K562 (cell line): ENCODE results near the gene TF. TPM values are rescaled to one million over a fixed set of nuclear protein-coding genes. Genes with fewer than 3 reads are reported as not detected.

ENCODE experiments used
- ATAC-seq: fragments of 200-7000 bp; cut with Tn5 transposase; 3 replicates; pipeline ENCODE4 v1.9.1; 2020; ENCODE audit warnings: moderate library complexity
- BruUV-seq: library from RNA; stranded (reverse); fragments of 400-500 nt; replicated peaks from 2 replicates; lab custom pipeline; 2021; lab: Mats Ljungman, UMichigan
- CTCF ChIA-PET: fragments of 300-600 bp; formaldehyde crosslinking; extraction: SDS; loops from one replicate; lab custom pipeline; 2021; ENCODE audit warnings: low intra/inter-chr PET ratio; lab: Yijun Ruan, JAX
- POLR2A ChIA-PET: fragments of 300-600, 350-650 bp; sonication (Branson Sonifier 250); formaldehyde crosslinking; extraction: SDS; loops from one replicate; lab custom pipeline; 2021; ENCODE audit warnings: antibody characterized with exemption, inconsistent platforms; lab: Yijun Ruan, JAX
- DNase-seq, 4 experiments: peaks; one replicate each; pipeline versions ENCODE4 v3.0.0 to v3.0.0-alpha.2; 2011 to 2018; ENCODE audit warnings: low spot score in 3 of 4, mixed read lengths in 3 of 4; ENCODE audit errors: extremely low read depth in 1 of 4
- FAIRE-seq: peaks from 2 replicates; lab custom pipeline; 2011; peaks lifted over from hg19 to GRCh38; lab: Jason Lieb, UNC
- H2AFZ ChIP-seq: 2 replicates; pipeline ENCODE4 v1.6.0; 2011; ENCODE audit warnings: low read depth, low read length, control low read depth, inconsistent platforms
- H3K27ac ChIP-seq: fragments of 200-600 bp; 3 replicates; pipeline ENCODE4 v1.8.0; 2011; ENCODE audit warnings: low read depth, mild to moderate bottlenecking, control low read depth, inconsistent platforms, low read length, moderate library complexity, mixed read lengths; ENCODE audit errors: extremely low read depth
- H3K27me3 ChIP-seq, 2 experiments: fragments of 300-600 bp in 1 of 2; 2 replicates in 1 of 2; 3 replicates in 1 of 2; pipeline versions ENCODE4 v1.6.0 to v1.8.0; 2011; ENCODE audit warnings: inconsistent platforms in 2 of 2, low read length in 2 of 2, mild to moderate bottlenecking in 1 of 2, mixed read lengths in 1 of 2, moderate library complexity in 1 of 2; ENCODE audit not compliant: control insufficient read depth in 2 of 2, insufficient read depth in 2 of 2
- H3K36me3 ChIP-seq: fragments of 300-600 bp; 3 replicates; pipeline ENCODE4 v1.8.0; 2011; ENCODE audit warnings: mild to moderate bottlenecking, low read length, inconsistent platforms; ENCODE audit not compliant: control insufficient read depth, insufficient read depth
- H3K4me1 ChIP-seq, 2 experiments: fragments of 200-600 bp in 1 of 2; replicated peaks in 1 of 2; 2 replicates in 1 of 2; 3 replicates in 1 of 2; pipeline versions ENCODE4 v1.5.1 to v1.8.0; 2011; ENCODE audit warnings: inconsistent platforms in 2 of 2, low read length in 2 of 2, mild to moderate bottlenecking in 1 of 2, mixed read lengths in 1 of 2, moderate library complexity in 1 of 2; ENCODE audit not compliant: control insufficient read depth in 2 of 2, insufficient read depth in 2 of 2
- H3K4me2 ChIP-seq: 2 replicates; pipeline ENCODE4 v1.6.1; 2011; ENCODE audit warnings: low read length, control low read depth, inconsistent platforms, mixed read lengths; ENCODE audit not compliant: insufficient read depth
- H3K4me3 ChIP-seq: fragments of 200-600 bp; sonication (generic), shearing (Covaris generic); 2 replicates; pipeline ENCODE4 v1.5.1; 2016; ENCODE audit warnings: control low read depth, inconsistent platforms
- H3K79me2 ChIP-seq: fragments of 200-600 bp; 3 replicates; pipeline ENCODE4 v1.8.0; 2011; ENCODE audit warnings: low read length, inconsistent platforms; ENCODE audit not compliant: control insufficient read depth, insufficient read depth
- H3K9ac ChIP-seq, 2 experiments: 2 replicates each; pipeline versions ENCODE4 v1.6.0 to v1.6.1; 2011; ENCODE audit warnings: low read depth in 2 of 2, low read length in 2 of 2, control low read depth in 1 of 2, inconsistent platforms in 1 of 2, mild to moderate bottlenecking in 1 of 2, mixed read lengths in 1 of 2; ENCODE audit not compliant: insufficient read depth in 1 of 2
- H3K9me1 ChIP-seq: one replicate; pipeline ENCODE4 v1.6.0; 2011; ENCODE audit warnings: inconsistent platforms, mild to moderate bottlenecking, low read length, moderate library complexity; ENCODE audit not compliant: control insufficient read depth, insufficient read depth
- H3K9me3 ChIP-seq: replicated peaks from 2 replicates; pipeline ENCODE4 v1.5.1; 2011; ENCODE audit warnings: low read depth, low read length, inconsistent platforms; ENCODE audit not compliant: control insufficient read depth, insufficient read depth
- H4K20me1 ChIP-seq: replicated peaks from 2 replicates; pipeline ENCODE4 v1.6.1; 2011; ENCODE audit warnings: low read length, inconsistent platforms, mixed read lengths; ENCODE audit not compliant: control insufficient read depth, insufficient read depth
- CBX1 ChIP-seq: sonication (generic); IDR thresholded peaks from 2 replicates; pipeline ENCODE4 v1.6.1; 2016; ENCODE audit warnings: antibody characterized with exemption, low read depth, mild to moderate bottlenecking
- ETV5 ChIP-seq: sonication (generic); formaldehyde crosslinking; IDR thresholded peaks from 2 replicates; pipeline ENCODE4 v1.4.0; 2020; ENCODE audit warnings: low read depth, mild to moderate bottlenecking, missing genetic modification reagents
- EWSR1 ChIP-seq: fragments of 450-650 bp; IDR thresholded peaks from 2 replicates; pipeline ENCODE4 v1.6.1; 2018; ENCODE audit warnings: borderline replicate concordance, mild to moderate bottlenecking, low read depth, moderate library complexity; ENCODE audit not compliant: partially characterized antibody
- FIP1L1 ChIP-seq: fragments of 200-400 bp; formaldehyde crosslinking; IDR thresholded peaks from 2 replicates; pipeline ENCODE4 v1.6.1; 2018; ENCODE audit warnings: mild to moderate bottlenecking, low read depth, low read length; ENCODE audit not compliant: poor library complexity, severe bottlenecking
- MAFG ChIP-seq: fragments of 450-650 bp; conservative IDR thresholded peaks from 2 replicates; pipeline ENCODE4 v1.6.1; 2016; ENCODE audit warnings: missing genetic modification characterization, missing compliant biosample characterization
- NR4A1 ChIP-seq, 2 experiments: fragments of 250-450 bp in 1 of 2; fragments of 450-650 bp in 1 of 2; sonication (Bioruptor Pico) in 1 of 2; IDR thresholded peaks; 2 replicates each; pipeline versions ENCODE4 v1.4.0 to v1.6.1; 2016 to 2020; ENCODE audit warnings: mild to moderate bottlenecking in 2 of 2, missing compliant biosample characterization in 1 of 2, missing genetic modification characterization in 1 of 2, moderate library complexity in 1 of 2
- ZKSCAN3 ChIP-seq: fragments of 250-450 bp; sonication (Bioruptor Pico); IDR thresholded peaks from 2 replicates; pipeline ENCODE4 v1.4.0; 2020
- ZNF444 ChIP-seq: fragments of 250-450 bp; sonication (Bioruptor Pico); IDR thresholded peaks from 2 replicates; pipeline ENCODE4 v1.4.0; 2020; ENCODE audit warnings: mild to moderate bottlenecking, moderate library complexity
- WGBS: fragments of 100-300 bp; shearing (Covaris generic); methylation state at CpG from one replicate; pipeline ENCODE4 v1.1.6; 2016; ENCODE audit warnings: low coverage, mixed read lengths; ENCODE audit not compliant: insufficient coverage; ENCODE audit errors: missing lambda C conversion rate; 5-methylcytosine and 5-hydroxymethylcytosine counted together
- in situ Hi-C: fragments of 300-500 bp; cut with MboI; formaldehyde crosslinking; loops from 4 replicates; pipeline ENCODE4 v1.15.0; 2018; ENCODE audit warnings: inconsistent platforms, mixed read lengths
- intact Hi-C: fragments of 100-400 bp; cut with micrococcal nuclease; formaldehyde crosslinking; loops from 2 replicates; pipeline ENCODE4 v1.14.2; 2022
- polyA plus RNA-seq, 8 experiments: library from polyadenylated mRNA; depleted of rRNA in 4 of 8; stranded (reverse) in 5 of 8; unstranded in 3 of 8; fragments of >200 nt; fragmentation: Nextera tagmentation in 2 of 8; fragmentation: Illumina TruSeq in 1 of 8; extraction: Ambion mirVana in 2 of 8; extraction: Trizol in 1 of 8; gene quantifications; 2 replicates each; pipeline versions ENCODE4 v1.2.1 to v1.2.3, GENCODE V29; 2011 to 2014; ENCODE audit warnings: inconsistent platforms in 1 of 8, missing spikeins in 1 of 8
- total RNA-seq, 7 experiments: library from RNA; depleted of rRNA in 6 of 7; stranded (reverse); fragments of >200 nt in 6 of 7; fragmentation: Illumina TruSeq in 2 of 7; extraction: Trizol in 2 of 7; gene quantifications; 2 replicates each; pipeline versions ENCODE4 v1.2.1 to v1.2.3, GENCODE V29; 2011 to 2021; ENCODE audit warnings: low replicate concordance in 1 of 7
- TF ChIP-seq, protein P1 (sequence below): sonication (generic); formaldehyde crosslinking; IDR thresholded peaks from 2 replicates; pipeline ENCODE4 v1.8.1; 2023; ENCODE audit warnings: mild to moderate bottlenecking, missing genetic modification reagents
- TF ChIP-seq, protein P2 (sequence below): IDR thresholded peaks from 2 replicates; pipeline ENCODE4 v1.6.1; 2014; ENCODE audit warnings: antibody characterized with exemption
- TF ChIP-seq, protein P3 (sequence below): fragments of 250-450 bp; sonication (Bioruptor Pico); IDR thresholded peaks from 2 replicates; pipeline ENCODE4 v1.9.0; 2021; ENCODE audit warnings: mild to moderate bottlenecking
- TF ChIP-seq, protein P4 (sequence below): fragments of 250-450 bp; sonication (Bioruptor Pico); IDR thresholded peaks from 2 replicates; pipeline ENCODE4 v1.8.0; 2022; ENCODE audit warnings: inconsistent platforms, mild to moderate bottlenecking, moderate library complexity, borderline replicate concordance
- TF ChIP-seq, protein P5 (sequence below): fragments of 450-650 bp; IDR thresholded peaks from 2 replicates; pipeline ENCODE4 v1.6.1; 2016

The TF gene
- total and polyA plus RNA-seq, 9 of the 15 experiments (the other 6 are each of a cell fraction or from before 2014, with no cell fraction given): 0.09 to 9.2 (median 3.1) TPM

DNA sequence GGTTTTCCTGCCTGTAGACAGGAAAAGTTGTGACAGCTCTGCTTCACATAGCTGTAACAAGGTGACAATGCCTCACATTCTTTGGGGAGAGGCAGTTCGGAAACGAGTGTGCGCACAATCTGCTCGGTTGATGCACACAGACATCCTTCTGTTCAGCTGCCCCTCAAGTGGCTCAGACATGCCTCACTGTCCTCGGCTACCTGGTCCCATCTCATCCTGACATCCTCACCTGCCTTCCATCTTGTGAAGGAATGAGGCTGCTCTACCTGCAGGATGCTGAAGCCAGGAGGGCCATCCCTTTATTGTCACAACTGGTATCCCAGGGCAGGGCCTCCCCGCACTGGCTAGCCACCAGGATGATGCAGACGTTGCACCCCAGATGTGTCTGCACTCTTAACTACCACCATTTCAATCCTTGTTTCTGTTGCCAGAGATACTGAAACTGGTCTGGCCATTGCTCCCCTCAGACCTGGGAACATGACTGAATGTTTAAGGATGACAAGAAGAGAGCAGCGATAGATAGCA lies 78.8 kb downstream of the TF start:
- 82% methylated on average over 5 of the region's 8 CpGs for WGBS
- ATAC-seq: no peak

More for the DNA sequence above, 78.8 kb downstream of the TF start:
- Histone ChIP-seq H3K4me3 (no peak overlapping the region), H4K20me1 (peaks cover 5% of the 10 kb centered on the region; the same call in 1 of the 2 replicates), H2AFZ (no peak overlapping the region), H3K4me2 (no peak overlapping the region), H3K9ac (no peak overlapping the region), H3K9me3 (no peaks in the 10 kb centered on the region), H3K9me1 (no peaks in the 10 kb centered on the region), H3K79me2 (no peaks in the 10 kb centered on the region), H3K4me1 (peaks cover 4 to 5% of the 10 kb centered on the region in 2 experiments; a peak in 3 of 5 replicates), H3K36me3 (peaks cover 50% of the 10 kb centered on the region), H3K27ac (no peak overlapping the region), H3K27me3 (no peaks in the 10 kb centered on the region)
- BruUV-seq: no TSS peak
- FAIRE-seq: no peak
- intact Hi-C loops (no loop called here), in situ Hi-C loops (loop anchor here (5.0 to 25.0 kb wide), 4 partner anchors 102 to 1088 kb away; partner anchors contain the start of genes ANAPC13, CEP63 and TMEM108)
- POLR2A ChIA-PET: interaction anchor here (0.6 to 0.7 kb wide), 3 partner anchors 10 to 337 kb away, joined by 3 to 4 read pairs (median 3); no protein-coding TSS in a partner anchor
- CTCF ChIA-PET: no interaction called here
- no peak for DNase-seq
- TF ChIP-seq, protein P1, sequence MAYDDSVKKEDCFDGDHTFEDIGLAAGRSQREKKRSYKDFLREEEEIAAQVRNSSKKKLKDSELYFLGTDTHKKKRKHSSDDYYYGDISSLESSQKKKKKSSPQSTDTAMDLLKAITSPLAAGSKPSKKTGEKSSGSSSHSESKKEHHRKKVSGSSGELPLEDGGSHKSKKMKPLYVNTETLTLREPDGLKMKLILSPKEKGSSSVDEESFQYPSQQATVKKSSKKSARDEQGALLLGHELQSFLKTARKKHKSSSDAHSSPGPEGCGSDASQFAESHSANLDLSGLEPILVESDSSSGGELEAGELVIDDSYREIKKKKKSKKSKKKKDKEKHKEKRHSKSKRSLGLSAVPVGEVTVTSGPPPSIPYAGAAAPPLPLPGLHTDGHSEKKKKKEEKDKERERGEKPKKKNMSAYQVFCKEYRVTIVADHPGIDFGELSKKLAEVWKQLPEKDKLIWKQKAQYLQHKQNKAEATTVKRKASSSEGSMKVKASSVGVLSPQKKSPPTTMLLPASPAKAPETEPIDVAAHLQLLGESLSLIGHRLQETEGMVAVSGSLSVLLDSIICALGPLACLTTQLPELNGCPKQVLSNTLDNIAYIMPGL: no peak
- TF ChIP-seq FIP1L1 (no peak), ZKSCAN3 (CRISPR knock-in tag) (no peak), ETV5 (CRISPR knock-in tag) (no peak), NR4A1 (CRISPR knock-in tag; IDR thresholded peaks at IDR 0.05) (no peak), NR4A1 (tag; IDR thresholded peaks at IDR 0.05) (no peak), CBX1 (no peak), EWSR1 (no peak), ZNF444 (CRISPR knock-in tag) (no peak), MAFG (tag) (no peak)
- TF ChIP-seq, protein P2, sequence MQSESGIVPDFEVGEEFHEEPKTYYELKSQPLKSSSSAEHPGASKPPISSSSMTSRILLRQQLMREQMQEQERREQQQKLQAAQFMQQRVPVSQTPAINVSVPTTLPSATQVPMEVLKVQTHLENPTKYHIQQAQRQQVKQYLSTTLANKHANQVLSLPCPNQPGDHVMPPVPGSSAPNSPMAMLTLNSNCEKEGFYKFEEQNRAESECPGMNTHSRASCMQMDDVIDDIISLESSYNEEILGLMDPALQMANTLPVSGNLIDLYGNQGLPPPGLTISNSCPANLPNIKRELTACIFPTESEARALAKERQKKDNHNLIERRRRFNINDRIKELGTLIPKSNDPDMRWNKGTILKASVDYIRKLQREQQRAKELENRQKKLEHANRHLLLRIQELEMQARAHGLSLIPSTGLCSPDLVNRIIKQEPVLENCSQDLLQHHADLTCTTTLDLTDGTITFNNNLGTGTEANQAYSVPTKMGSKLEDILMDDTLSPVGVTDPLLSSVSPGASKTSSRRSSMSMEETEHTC: no peak
- TF ChIP-seq, protein P3, sequence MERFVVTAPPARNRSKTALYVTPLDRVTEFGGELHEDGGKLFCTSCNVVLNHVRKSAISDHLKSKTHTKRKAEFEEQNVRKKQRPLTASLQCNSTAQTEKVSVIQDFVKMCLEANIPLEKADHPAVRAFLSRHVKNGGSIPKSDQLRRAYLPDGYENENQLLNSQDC (CRISPR knock-in tag): no peak
- TF ChIP-seq, protein P4, sequence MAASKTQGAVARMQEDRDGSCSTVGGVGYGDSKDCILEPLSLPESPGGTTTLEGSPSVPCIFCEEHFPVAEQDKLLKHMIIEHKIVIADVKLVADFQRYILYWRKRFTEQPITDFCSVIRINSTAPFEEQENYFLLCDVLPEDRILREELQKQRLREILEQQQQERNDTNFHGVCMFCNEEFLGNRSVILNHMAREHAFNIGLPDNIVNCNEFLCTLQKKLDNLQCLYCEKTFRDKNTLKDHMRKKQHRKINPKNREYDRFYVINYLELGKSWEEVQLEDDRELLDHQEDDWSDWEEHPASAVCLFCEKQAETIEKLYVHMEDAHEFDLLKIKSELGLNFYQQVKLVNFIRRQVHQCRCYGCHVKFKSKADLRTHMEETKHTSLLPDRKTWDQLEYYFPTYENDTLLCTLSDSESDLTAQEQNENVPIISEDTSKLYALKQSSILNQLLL: no peak
- TF ChIP-seq, protein P5, sequence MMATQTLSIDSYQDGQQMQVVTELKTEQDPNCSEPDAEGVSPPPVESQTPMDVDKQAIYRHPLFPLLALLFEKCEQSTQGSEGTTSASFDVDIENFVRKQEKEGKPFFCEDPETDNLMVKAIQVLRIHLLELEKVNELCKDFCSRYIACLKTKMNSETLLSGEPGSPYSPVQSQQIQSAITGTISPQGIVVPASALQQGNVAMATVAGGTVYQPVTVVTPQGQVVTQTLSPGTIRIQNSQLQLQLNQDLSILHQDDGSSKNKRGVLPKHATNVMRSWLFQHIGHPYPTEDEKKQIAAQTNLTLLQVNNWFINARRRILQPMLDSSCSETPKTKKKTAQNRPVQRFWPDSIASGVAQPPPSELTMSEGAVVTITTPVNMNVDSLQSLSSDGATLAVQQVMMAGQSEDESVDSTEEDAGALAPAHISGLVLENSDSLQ: no peak
